Measurements from ENCODE around the gene PDE1A. TPM values are rescaled to one million over a fixed set of nuclear protein-coding genes. Genes with fewer than 3 reads are reported as not detected.

Gene PDE1A
- total and polyA plus RNA-seq, 2 of the 13 experiments (the other 11 are each of a cell fraction or from before 2014, with no cell fraction given): not detected

- no peak for TF ChIP-seq ZHX2 (IDR thresholded peaks at IDR 0.05; ENCODE audit: low read depth)
- TF ChIP-seq ZHX2 (CRISPR knock-in tag; IDR thresholded peaks at IDR 0.05; ENCODE audit: borderline replicate concordance): no peak
- TF ChIP-seq FOXK1 (CRISPR knock-in tag; IDR thresholded peaks at IDR 0.05; ENCODE audit: borderline replicate concordance, low read depth): no peak
- TF ChIP-seq ZFYVE20 (CRISPR knock-in tag; IDR thresholded peaks at IDR 0.05; ENCODE audit: borderline replicate concordance, low read depth): no peak
- TF ChIP-seq ZNF530 (CRISPR knock-in tag; IDR thresholded peaks at IDR 0.05; ENCODE audit: low read depth): no peak
- TF ChIP-seq ZNF615 (CRISPR knock-in tag; IDR thresholded peaks at IDR 0.05; ENCODE audit: borderline replicate concordance): no peak
- TF ChIP-seq ZNF703 (CRISPR knock-in tag; IDR thresholded peaks at IDR 0.05; ENCODE audit: borderline replicate concordance): no peak
- TF ChIP-seq JDP2 (CRISPR knock-in tag; IDR thresholded peaks at IDR 0.05; ENCODE audit: borderline replicate concordance): no peak
- TF ChIP-seq ZMYM3 (CRISPR knock-in tag; IDR thresholded peaks at IDR 0.05): no peak
- no peak for TF ChIP-seq TAF15 (IDR thresholded peaks at IDR 0.05; ENCODE audit: low read depth, low read length, poor library complexity, severe bottlenecking)
Observed at GRCh38 chr2:182456784-182457183, 29.9 kb upstream of the PDE1A start (continued).

Data from HepG2 (cell line).